K562 (cell line): Measurements from ENCODE around the gene CYTH1. TPM values are rescaled to one million over a fixed set of nuclear protein-coding genes. Genes with fewer than 3 reads are reported as not detected.

Experiments
- ATAC-seq: fragments of 200-7000 bp; cut with Tn5 transposase; 3 replicates; pipeline ENCODE4 v1.9.1; 2020; ENCODE audit warnings: moderate library complexity
- BruUV-seq: library from RNA; stranded (reverse); fragments of 400-500 nt; replicated peaks from 2 replicates; lab custom pipeline; 2021; lab: Mats Ljungman, UMichigan
- CTCF ChIA-PET: fragments of 300-600 bp; formaldehyde crosslinking; extraction: SDS; loops from one replicate; lab custom pipeline; 2021; ENCODE audit warnings: low intra/inter-chr PET ratio; lab: Yijun Ruan, JAX
- POLR2A ChIA-PET: fragments of 300-600, 350-650 bp; sonication (Branson Sonifier 250); formaldehyde crosslinking; extraction: SDS; loops from one replicate; lab custom pipeline; 2021; ENCODE audit warnings: antibody characterized with exemption, inconsistent platforms; lab: Yijun Ruan, JAX
- DNase-seq, 4 experiments: peaks; one replicate each; pipeline versions ENCODE4 v3.0.0 to v3.0.0-alpha.2; 2011 to 2018; ENCODE audit warnings: low spot score in 3 of 4, mixed read lengths in 3 of 4; ENCODE audit errors: extremely low read depth in 1 of 4
- FAIRE-seq: peaks from 2 replicates; lab custom pipeline; 2011; peaks lifted over from hg19 to GRCh38; lab: Jason Lieb, UNC
- H2AFZ ChIP-seq: 2 replicates; pipeline ENCODE4 v1.6.0; 2011; ENCODE audit warnings: low read depth, low read length, control low read depth, inconsistent platforms
- H3K27ac ChIP-seq: fragments of 200-600 bp; 3 replicates; pipeline ENCODE4 v1.8.0; 2011; ENCODE audit warnings: low read depth, mild to moderate bottlenecking, control low read depth, inconsistent platforms, low read length, moderate library complexity, mixed read lengths; ENCODE audit errors: extremely low read depth
- H3K27me3 ChIP-seq, 2 experiments: fragments of 300-600 bp in 1 of 2; 2 replicates in 1 of 2; 3 replicates in 1 of 2; pipeline versions ENCODE4 v1.6.0 to v1.8.0; 2011; ENCODE audit warnings: inconsistent platforms in 2 of 2, low read length in 2 of 2, mild to moderate bottlenecking in 1 of 2, mixed read lengths in 1 of 2, moderate library complexity in 1 of 2; ENCODE audit not compliant: control insufficient read depth in 2 of 2, insufficient read depth in 2 of 2
- H3K36me3 ChIP-seq: fragments of 300-600 bp; 3 replicates; pipeline ENCODE4 v1.8.0; 2011; ENCODE audit warnings: mild to moderate bottlenecking, low read length, inconsistent platforms; ENCODE audit not compliant: control insufficient read depth, insufficient read depth
- H3K4me1 ChIP-seq, 2 experiments: fragments of 200-600 bp in 1 of 2; replicated peaks in 1 of 2; 2 replicates in 1 of 2; 3 replicates in 1 of 2; pipeline versions ENCODE4 v1.5.1 to v1.8.0; 2011; ENCODE audit warnings: inconsistent platforms in 2 of 2, low read length in 2 of 2, mild to moderate bottlenecking in 1 of 2, mixed read lengths in 1 of 2, moderate library complexity in 1 of 2; ENCODE audit not compliant: control insufficient read depth in 2 of 2, insufficient read depth in 2 of 2
- H3K4me2 ChIP-seq: 2 replicates; pipeline ENCODE4 v1.6.1; 2011; ENCODE audit warnings: low read length, control low read depth, inconsistent platforms, mixed read lengths; ENCODE audit not compliant: insufficient read depth
- H3K4me3 ChIP-seq: fragments of 200-600 bp; sonication (generic), shearing (Covaris generic); 2 replicates; pipeline ENCODE4 v1.5.1; 2016; ENCODE audit warnings: control low read depth, inconsistent platforms
- H3K79me2 ChIP-seq: fragments of 200-600 bp; 3 replicates; pipeline ENCODE4 v1.8.0; 2011; ENCODE audit warnings: low read length, inconsistent platforms; ENCODE audit not compliant: control insufficient read depth, insufficient read depth
- H3K9ac ChIP-seq, 2 experiments: 2 replicates each; pipeline versions ENCODE4 v1.6.0 to v1.6.1; 2011; ENCODE audit warnings: low read depth in 2 of 2, low read length in 2 of 2, control low read depth in 1 of 2, inconsistent platforms in 1 of 2, mild to moderate bottlenecking in 1 of 2, mixed read lengths in 1 of 2; ENCODE audit not compliant: insufficient read depth in 1 of 2
- H3K9me1 ChIP-seq: one replicate; pipeline ENCODE4 v1.6.0; 2011; ENCODE audit warnings: inconsistent platforms, mild to moderate bottlenecking, low read length, moderate library complexity; ENCODE audit not compliant: control insufficient read depth, insufficient read depth
- H3K9me3 ChIP-seq: replicated peaks from 2 replicates; pipeline ENCODE4 v1.5.1; 2011; ENCODE audit warnings: low read depth, low read length, inconsistent platforms; ENCODE audit not compliant: control insufficient read depth, insufficient read depth
- H4K20me1 ChIP-seq: replicated peaks from 2 replicates; pipeline ENCODE4 v1.6.1; 2011; ENCODE audit warnings: low read length, inconsistent platforms, mixed read lengths; ENCODE audit not compliant: control insufficient read depth, insufficient read depth
- NCOA2 ChIP-seq, 2 experiments: fragments of 450-650 bp; IDR thresholded peaks; 2 replicates each; pipeline ENCODE4 v1.6.1; 2018; ENCODE audit warnings: mild to moderate bottlenecking in 2 of 2, moderate library complexity in 1 of 2; ENCODE audit not compliant: partially characterized antibody in 2 of 2
- XRCC4 ChIP-seq: IDR thresholded peaks from one replicate; pipeline ENCODE4 v1.6.1; 2011; ENCODE audit not compliant: insufficient read depth, insufficient read length; ENCODE audit errors: extremely low read depth
- ZNF184 ChIP-seq: sonication (generic); formaldehyde crosslinking; IDR thresholded peaks from 2 replicates; pipeline ENCODE4 v1.5.0; 2020; ENCODE audit warnings: missing genetic modification reagents
- ZNF239 ChIP-seq: fragments of 250-450 bp; sonication (Bioruptor Pico); IDR thresholded peaks from 2 replicates; pipeline ENCODE4 v1.4.0; 2020; ENCODE audit warnings: mild to moderate bottlenecking
- whole genome bisulfite sequencing: fragments of 100-300 bp; shearing (Covaris generic); methylation state at CpG from one replicate; pipeline ENCODE4 v1.1.6; 2016; ENCODE audit warnings: low coverage, mixed read lengths; ENCODE audit not compliant: insufficient coverage; ENCODE audit errors: missing lambda C conversion rate; 5-methylcytosine and 5-hydroxymethylcytosine counted together
- in situ Hi-C: fragments of 300-500 bp; cut with MboI; formaldehyde crosslinking; loops from 4 replicates; pipeline ENCODE4 v1.15.0; 2018; ENCODE audit warnings: inconsistent platforms, mixed read lengths
- intact Hi-C: fragments of 100-400 bp; cut with micrococcal nuclease; formaldehyde crosslinking; loops from 2 replicates; pipeline ENCODE4 v1.14.2; 2022
- polyA plus RNA-seq, 8 experiments: library from polyadenylated mRNA; depleted of rRNA in 4 of 8; stranded (reverse) in 5 of 8; unstranded in 3 of 8; fragments of >200 nt; fragmentation: Nextera tagmentation in 2 of 8; fragmentation: Illumina TruSeq in 1 of 8; extraction: Ambion mirVana in 2 of 8; extraction: Trizol in 1 of 8; gene quantifications; 2 replicates each; pipeline versions ENCODE4 v1.2.1 to v1.2.3, GENCODE V29; 2011 to 2014; ENCODE audit warnings: inconsistent platforms in 1 of 8, missing spikeins in 1 of 8
- total RNA-seq, 7 experiments: library from RNA; depleted of rRNA in 6 of 7; stranded (reverse); fragments of >200 nt in 6 of 7; fragmentation: Illumina TruSeq in 2 of 7; extraction: Trizol in 2 of 7; gene quantifications; 2 replicates each; pipeline versions ENCODE4 v1.2.1 to v1.2.3, GENCODE V29; 2011 to 2021; ENCODE audit warnings: low replicate concordance in 1 of 7
- TF ChIP-seq, protein P1 (sequence below): IDR thresholded peaks from 3 replicates; pipeline ENCODE4 v1.6.1; 2011; ENCODE audit warnings: borderline replicate concordance, mild to moderate bottlenecking, moderate library complexity; ENCODE audit not compliant: insufficient read length; ENCODE audit errors: extremely low read depth

The CYTH1 gene
- total and polyA plus RNA-seq, 9 of the 15 experiments (the other 6 are each of a cell fraction or from before 2014, with no cell fraction given) = 0.52 to 27.7 (median 16.8) TPM

DNA sequence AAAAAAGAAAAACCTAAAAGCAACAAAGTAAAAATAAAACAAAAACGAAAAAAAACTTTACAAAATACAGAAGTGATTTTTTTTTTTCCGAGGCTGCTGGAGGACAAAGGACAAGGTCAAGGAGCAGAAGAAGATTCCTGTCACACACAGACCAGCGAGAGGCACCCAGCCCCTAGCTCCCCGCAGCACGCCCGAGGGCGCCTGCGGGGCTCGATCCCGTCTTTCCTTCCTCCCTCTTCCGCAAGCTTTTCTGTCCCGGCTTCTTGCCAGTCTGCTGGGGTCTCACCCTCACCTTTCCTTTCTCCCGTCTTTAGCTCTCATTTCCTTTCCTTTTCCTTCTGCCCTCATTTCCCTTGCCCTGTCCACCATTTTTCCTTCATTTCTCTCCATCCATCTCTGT, 138.7 kb downstream of the CYTH1 start (continued):
- TF ChIP-seq, protein P1, sequence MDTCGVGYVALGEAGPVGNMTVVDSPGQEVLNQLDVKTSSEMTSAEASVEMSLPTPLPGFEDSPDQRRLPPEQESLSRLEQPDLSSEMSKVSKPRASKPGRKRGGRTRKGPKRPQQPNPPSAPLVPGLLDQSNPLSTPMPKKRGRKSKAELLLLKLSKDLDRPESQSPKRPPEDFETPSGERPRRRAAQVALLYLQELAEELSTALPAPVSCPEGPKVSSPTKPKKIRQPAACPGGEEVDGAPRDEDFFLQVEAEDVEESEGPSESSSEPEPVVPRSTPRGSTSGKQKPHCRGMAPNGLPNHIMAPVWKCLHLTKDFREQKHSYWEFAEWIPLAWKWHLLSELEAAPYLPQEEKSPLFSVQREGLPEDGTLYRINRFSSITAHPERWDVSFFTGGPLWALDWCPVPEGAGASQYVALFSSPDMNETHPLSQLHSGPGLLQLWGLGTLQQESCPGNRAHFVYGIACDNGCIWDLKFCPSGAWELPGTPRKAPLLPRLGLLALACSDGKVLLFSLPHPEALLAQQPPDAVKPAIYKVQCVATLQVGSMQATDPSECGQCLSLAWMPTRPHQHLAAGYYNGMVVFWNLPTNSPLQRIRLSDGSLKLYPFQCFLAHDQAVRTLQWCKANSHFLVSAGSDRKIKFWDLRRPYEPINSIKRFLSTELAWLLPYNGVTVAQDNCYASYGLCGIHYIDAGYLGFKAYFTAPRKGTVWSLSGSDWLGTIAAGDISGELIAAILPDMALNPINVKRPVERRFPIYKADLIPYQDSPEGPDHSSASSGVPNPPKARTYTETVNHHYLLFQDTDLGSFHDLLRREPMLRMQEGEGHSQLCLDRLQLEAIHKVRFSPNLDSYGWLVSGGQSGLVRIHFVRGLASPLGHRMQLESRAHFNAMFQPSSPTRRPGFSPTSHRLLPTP = no peak
- no peak for TF ChIP-seq ZNF239 (CRISPR knock-in tag)

DNA sequence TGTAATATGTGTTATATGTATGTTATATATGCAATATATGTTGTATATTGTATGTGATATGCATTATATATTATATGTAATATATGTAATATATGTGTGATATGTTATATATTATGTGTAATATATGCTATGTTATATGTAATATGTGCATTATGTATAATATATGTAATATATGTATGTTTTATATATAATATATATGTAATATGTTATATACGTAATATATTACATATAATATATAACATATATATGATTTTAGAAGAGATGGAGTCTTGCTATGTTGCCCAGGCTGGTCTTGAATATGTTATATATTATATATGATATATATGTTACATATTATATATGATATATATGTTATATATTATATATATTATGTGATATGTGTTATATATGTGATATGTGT, 139.4 kb downstream of the CYTH1 start:
- 0% methylated on average over 1 of the region's 1 CpG for WGBS
- H3K4me1 ChIP-seq = no peaks in the 10 kb centered on the region
- H3K9ac ChIP-seq = no peak overlapping the region
- FAIRE-seq (no peak), DNase-seq (no peak)
- POLR2A ChIA-PET = interaction anchor here (0.7 kb wide), 1 partner anchor 156 kb away, joined by 3 read pairs; no protein-coding TSS in a partner anchor
- CTCF ChIA-PET = no interaction called here
- no peaks in the 10 kb centered on the region for H3K36me3 ChIP-seq
- H3K9me1 ChIP-seq = no peaks in the 10 kb centered on the region
- intact Hi-C loops (no loop called here), in situ Hi-C loops (no loop called here)
- no TSS peak for BruUV-seq
- no peaks in the 10 kb centered on the region for H3K79me2 ChIP-seq
- peaks cover 27 to 69% of the 10 kb centered on the region in 2 experiments for H3K27me3 ChIP-seq
- no peak overlapping the region for H3K4me3 ChIP-seq
- H3K4me2 ChIP-seq = no peak overlapping the region
- TF ChIP-seq XRCC4 (no peak), NCOA2 (IDR thresholded peaks at IDR 0.05; ENCODE audit: partially characterized antibody in 2 of 2) (peak in 1 of 2 experiments; percentile 96), ZNF184 (CRISPR knock-in tag) (no peak)
- TF ChIP-seq, all 486 proteins: peak for 1
- 0 out of 2 replicates have a peak, but pooled peaks cover 3% of the 10 kb centered on the region for H3K9me3 ChIP-seq
- no peak overlapping the region for H3K27ac ChIP-seq
- ATAC-seq = no peak
- H4K20me1 ChIP-seq = peaks cover 12% of the 10 kb centered on the region; the same call in 1 of the 2 replicates
- H2AFZ ChIP-seq = no peak overlapping the region
